Effector memory CD4-positive, alpha-beta T cell (primary cell): Measurements from ENCODE around the gene ZIC5.

Experiments
- DNase-seq, 3 donors: peaks; one replicate each; pipeline ENCODE4 v3.0.0-alpha.2; 2020
- H3K27ac ChIP-seq: 2 replicates; pipeline ENCODE4 v1.7.0; 2013; ENCODE audit warnings: mild to moderate bottlenecking, low read length, moderate library complexity; ENCODE audit not compliant: insufficient read depth, poor library complexity, severe bottlenecking
- H3K27me3 ChIP-seq: replicated peaks from 2 replicates; pipeline ENCODE4 v1.7.0; 2013; ENCODE audit warnings: mild to moderate bottlenecking, low read length; ENCODE audit not compliant: insufficient read depth, control insufficient read depth, poor library complexity, severe bottlenecking
- H3K36me3 ChIP-seq: 2 replicates; pipeline ENCODE4 v1.7.0; 2013; ENCODE audit warnings: mild to moderate bottlenecking, low read length, moderate library complexity; ENCODE audit not compliant: control insufficient read depth, insufficient read depth
- H3K4me1 ChIP-seq: 2 replicates; pipeline ENCODE4 v1.7.0; 2013; ENCODE audit warnings: low read length, mild to moderate bottlenecking; ENCODE audit not compliant: control insufficient read depth, insufficient read depth, poor library complexity, severe bottlenecking
- H3K4me3 ChIP-seq: 2 replicates; pipeline ENCODE4 v1.7.0; 2013; ENCODE audit warnings: low read length, low read depth, mild to moderate bottlenecking; ENCODE audit not compliant: insufficient read depth, poor library complexity, severe bottlenecking
- H3K9me3 ChIP-seq: 2 replicates; pipeline ENCODE4 v1.7.0; 2013; ENCODE audit warnings: mild to moderate bottlenecking, low read length, moderate library complexity; ENCODE audit not compliant: control insufficient read depth

ZIC5 gene

DNA sequence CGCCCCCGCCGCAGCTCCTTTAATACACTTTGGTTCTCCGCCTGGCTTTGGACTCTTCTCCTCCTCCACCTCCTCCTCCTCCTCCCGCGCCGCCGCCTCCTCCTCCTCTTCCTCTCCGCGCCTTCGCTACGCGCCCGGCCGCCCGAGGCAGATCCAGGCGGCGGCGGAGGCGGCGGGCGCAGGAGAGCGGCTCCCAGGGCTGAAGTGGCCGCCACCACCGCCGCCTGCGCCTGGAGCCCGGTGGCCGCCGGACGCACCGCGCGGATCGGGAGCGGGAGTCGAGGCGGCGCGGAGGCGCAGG lies 10.1 kb upstream of the ZIC5 start, which contains the start of gene ZIC2:
Gene ZIC2 (plus strand): TSS at position 50 of the 301 bp plus-strand sequence. CDS start 281 bp downstream, outside the sequence.
- H3K4me1 ChIP-seq = peaks cover 28% of the 10 kb centered on the region
- H3K9me3 ChIP-seq = peaks cover 17% of the 10 kb centered on the region
- peak within 1 kb of the TSS; percentile 38 for H3K4me3 ChIP-seq
- H3K36me3 ChIP-seq = no peaks in the 10 kb centered on the region
- peaks cover 90% of the 10 kb centered on the region for H3K27me3 ChIP-seq
- H3K27ac ChIP-seq = no peak within 1 kb of the TSS
- DNase-seq = no peak

- Histone ChIP-seq H3K27ac (no peak overlapping the region), H3K9me3 (peaks cover 17% of the 10 kb centered on the region), H3K36me3 (no peaks in the 10 kb centered on the region), H3K4me3 (peak overlapping the region; percentile 38), H3K4me1 (peaks cover 28% of the 10 kb centered on the region), H3K27me3 (peaks cover 90% of the 10 kb centered on the region)
- no peak for DNase-seq
Measured at GRCh38 chr13:99980824-99981734, 9.5 kb upstream of the ZIC5 start.

DNA sequence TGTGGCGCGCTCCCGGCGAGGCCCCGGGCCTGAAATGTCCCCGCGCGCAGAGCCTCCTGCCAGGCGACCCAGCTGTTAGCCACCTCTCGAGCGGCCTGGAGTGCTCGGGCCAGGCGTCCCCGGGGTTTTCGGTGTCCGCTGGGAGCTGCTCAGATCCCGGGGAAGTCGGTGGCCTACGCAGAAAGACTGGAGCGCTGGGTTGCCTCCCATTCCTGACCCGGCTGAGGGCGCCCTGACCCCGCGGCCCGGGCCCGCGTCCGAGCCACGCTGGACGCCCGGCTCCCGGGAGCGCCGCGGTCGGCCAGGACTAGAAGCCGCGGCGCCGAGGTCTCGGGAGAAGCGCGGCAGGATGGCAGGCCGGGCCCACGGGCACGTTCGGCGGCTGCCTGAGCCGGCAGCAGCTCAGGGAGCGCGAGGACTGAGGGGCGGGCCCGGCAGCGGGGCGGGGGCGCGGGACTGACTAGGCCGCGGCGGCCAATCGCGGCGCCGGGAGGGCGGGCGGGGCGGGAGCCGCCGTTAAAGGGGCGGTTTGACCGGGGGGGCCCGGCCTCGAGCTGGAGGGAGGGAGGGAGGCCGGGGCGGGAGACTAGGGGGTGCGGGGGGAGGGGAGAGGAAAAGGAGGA lies 8.7 kb upstream of the ZIC5 start:
- DNase-seq = peak in 2 of 3 donors; percentile 25 to 30
- Histone ChIP-seq H3K27me3 (peaks cover 91% of the 10 kb centered on the region), H3K4me3 (no peak overlapping the region), H3K4me1 (peaks cover 28% of the 10 kb centered on the region), H3K27ac (no peak overlapping the region), H3K36me3 (no peaks in the 10 kb centered on the region), H3K9me3 (peaks cover 21% of the 10 kb centered on the region)

- Histone ChIP-seq H3K4me1 (peaks cover 28% of the 10 kb centered on the region), H3K27ac (no peak overlapping the region), H3K4me3 (no peak overlapping the region), H3K36me3 (no peaks in the 10 kb centered on the region), H3K9me3 (peaks cover 19% of the 10 kb centered on the region), H3K27me3 (peaks cover 92% of the 10 kb centered on the region)
- DNase-seq = no peak
Measured at GRCh38 chr13:99979453-99980200, 8.1 kb upstream of the ZIC5 start.

DNA sequence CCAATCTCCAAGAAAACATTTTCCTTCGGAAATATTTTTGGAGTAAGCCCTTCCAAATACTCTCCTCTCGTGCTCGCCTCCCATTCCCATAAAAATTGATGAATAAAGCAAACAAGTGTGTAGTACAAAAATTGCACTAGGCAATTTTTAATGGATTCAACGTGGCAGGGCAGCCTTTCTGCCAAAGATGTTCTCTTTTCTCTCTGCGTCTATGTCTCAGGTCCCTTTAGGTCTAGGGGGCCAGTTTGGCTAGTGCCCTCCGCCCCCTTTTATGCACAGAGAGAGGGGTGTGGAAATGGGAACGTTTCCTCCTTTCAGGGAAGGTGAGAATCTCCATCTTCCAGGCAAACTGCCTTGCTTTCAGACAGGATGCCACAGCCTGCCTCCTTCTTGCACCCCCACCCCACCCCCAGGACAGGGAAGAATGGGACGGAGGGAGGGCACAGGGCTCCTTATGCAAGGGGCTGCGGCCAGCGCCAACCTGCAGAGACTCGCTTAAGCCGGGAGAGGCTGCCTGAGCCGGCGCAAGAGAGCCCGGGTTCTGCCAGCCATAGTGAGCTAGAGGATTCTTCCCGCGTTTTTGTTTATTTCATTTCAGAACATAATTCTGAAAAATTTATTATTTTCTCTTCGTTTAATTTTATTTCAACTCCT lies 7.4 kb upstream of the ZIC5 start:
- peaks cover 15% of the 10 kb centered on the region for H3K9me3 ChIP-seq
- peaks cover 92% of the 10 kb centered on the region for H3K27me3 ChIP-seq
- H3K27ac ChIP-seq = no peak overlapping the region
- no peaks in the 10 kb centered on the region for H3K36me3 ChIP-seq
- no peak for DNase-seq
- no peak overlapping the region for H3K4me3 ChIP-seq
- peaks cover 28% of the 10 kb centered on the region for H3K4me1 ChIP-seq

- Histone ChIP-seq H3K9me3 (peaks cover 8% of the 10 kb centered on the region), H3K27me3 (peaks cover 92% of the 10 kb centered on the region), H3K4me3 (no peak overlapping the region), H3K4me1 (peaks cover 28% of the 10 kb centered on the region), H3K27ac (no peak overlapping the region), H3K36me3 (no peaks in the 10 kb centered on the region)
- no peak for DNase-seq
Measured at GRCh38 chr13:99977912-99978798, 6.6 kb upstream of the ZIC5 start.

GRCh38 chr13:99977334-99977911 lies 5.9 kb upstream of the ZIC5 start:
- Histone ChIP-seq H3K4me3 (no peak overlapping the region), H3K27me3 (peaks cover 92% of the 10 kb centered on the region), H3K36me3 (no peaks in the 10 kb centered on the region), H3K4me1 (peaks cover 25% of the 10 kb centered on the region), H3K9me3 (peaks cover 5% of the 10 kb centered on the region), H3K27ac (no peak overlapping the region)
- DNase-seq = no peak

- Histone ChIP-seq H3K4me1 (peaks cover 26% of the 10 kb centered on the region), H3K27ac (no peak overlapping the region), H3K36me3 (no peaks in the 10 kb centered on the region), H3K4me3 (no peak overlapping the region), H3K9me3 (peaks cover 5% of the 10 kb centered on the region), H3K27me3 (peaks cover 95% of the 10 kb centered on the region)
- DNase-seq = no peak
Measured at GRCh38 chr13:99976575-99976974, 5.0 kb upstream of the ZIC5 start.

DNA sequence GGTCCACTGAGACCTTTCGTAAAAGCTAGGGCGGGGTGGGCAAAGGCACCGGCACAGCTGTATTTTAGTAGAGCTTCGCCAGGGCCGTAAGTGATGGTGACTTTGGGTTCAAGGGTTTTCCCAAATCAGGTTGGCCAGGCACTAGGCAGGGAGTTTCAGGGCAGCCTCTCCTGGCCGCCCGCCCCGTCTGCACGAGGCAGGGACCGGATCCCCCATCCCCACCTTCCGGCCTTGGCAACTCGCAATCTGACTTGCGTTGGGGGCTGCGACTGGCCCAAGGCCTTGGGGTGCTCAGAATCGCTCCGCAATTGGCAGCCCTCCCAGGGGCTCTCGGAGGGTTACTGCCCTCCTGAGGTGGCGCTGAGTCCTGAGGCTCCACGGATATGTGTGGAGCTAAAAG lies 4.1 kb upstream of the ZIC5 start:
- no peak for DNase-seq
- H3K4me1 ChIP-seq = peaks cover 27% of the 10 kb centered on the region
- H3K27me3 ChIP-seq = peaks cover 94% of the 10 kb centered on the region
- no peaks in the 10 kb centered on the region for H3K36me3 ChIP-seq
- peaks cover 5% of the 10 kb centered on the region for H3K9me3 ChIP-seq
- no peak overlapping the region for H3K27ac ChIP-seq
- H3K4me3 ChIP-seq = no peak overlapping the region
